Activated CD4-positive, alpha-beta T cell treated with anti-CD3 and anti-CD28 coated beads, Interleukin-2, Interleukin-4, amounts not matched to agents 100 ng/mL and 50 ng/mL, durations not matched to agents 16 hours and 8 hours (primary cell): ENCODE results near the gene OXSR1.
"Not testable (repeated sequence)": the region's sequence is repeated elsewhere in the genome, so short reads cannot be mapped to it uniquely, and the experiment has no call there.

ENCODE experiments used
- DNase-seq: peaks from one replicate; pipeline ENCODE4 v3.0.0-alpha.2; 2020; ENCODE audit warnings: low spot score

The OXSR1 gene

DNA sequence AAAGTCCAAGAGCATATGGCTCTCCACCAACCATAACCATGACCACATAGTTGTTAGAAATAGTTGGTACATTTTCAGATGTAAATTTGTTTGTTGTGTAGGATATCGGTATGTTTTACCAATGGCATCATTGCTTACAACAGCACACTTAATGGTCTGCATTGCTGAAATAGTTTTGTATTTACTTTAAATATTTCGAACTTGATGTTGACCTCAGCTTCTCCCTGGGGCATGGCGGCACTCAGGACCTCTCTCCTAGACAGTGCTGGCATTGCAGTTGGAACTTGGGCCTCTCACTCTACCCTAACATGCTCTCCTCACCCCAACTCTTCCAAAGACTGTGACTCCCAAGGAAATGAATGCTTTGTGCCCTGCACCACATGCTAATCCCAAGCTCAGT, 105.3 kb downstream of the OXSR1 start:
- no peak for DNase-seq

GRCh38 chr3:38271553-38271952, 106.2 kb downstream of the OXSR1 start:
- no peak for DNase-seq

- DNase-seq, result no peak
These were observed 109.7 kb downstream of the OXSR1 start for GRCh38 chr3:38274864-38275649.

DNA sequence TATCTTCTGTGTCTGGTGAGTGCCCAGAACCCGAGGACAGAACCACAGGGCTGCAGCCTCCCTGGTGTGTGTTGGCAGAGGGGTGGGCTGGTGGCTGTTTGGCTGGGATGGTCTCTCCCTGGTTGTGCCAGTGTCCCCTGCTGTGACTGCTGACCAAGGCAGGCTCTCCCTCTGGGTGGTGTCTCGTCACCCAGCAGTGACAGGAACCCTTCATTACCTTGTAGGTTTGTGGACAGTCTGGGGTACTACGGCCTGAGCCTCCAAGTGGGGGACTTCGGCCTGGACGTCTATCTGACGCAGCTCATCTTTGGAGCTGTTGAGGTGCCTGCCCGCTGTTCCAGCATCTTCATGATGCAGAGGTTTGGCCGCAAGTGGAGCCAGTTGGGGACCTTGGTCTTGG, 110.3 kb downstream of the OXSR1 start:
- no peak for DNase-seq

DNA sequence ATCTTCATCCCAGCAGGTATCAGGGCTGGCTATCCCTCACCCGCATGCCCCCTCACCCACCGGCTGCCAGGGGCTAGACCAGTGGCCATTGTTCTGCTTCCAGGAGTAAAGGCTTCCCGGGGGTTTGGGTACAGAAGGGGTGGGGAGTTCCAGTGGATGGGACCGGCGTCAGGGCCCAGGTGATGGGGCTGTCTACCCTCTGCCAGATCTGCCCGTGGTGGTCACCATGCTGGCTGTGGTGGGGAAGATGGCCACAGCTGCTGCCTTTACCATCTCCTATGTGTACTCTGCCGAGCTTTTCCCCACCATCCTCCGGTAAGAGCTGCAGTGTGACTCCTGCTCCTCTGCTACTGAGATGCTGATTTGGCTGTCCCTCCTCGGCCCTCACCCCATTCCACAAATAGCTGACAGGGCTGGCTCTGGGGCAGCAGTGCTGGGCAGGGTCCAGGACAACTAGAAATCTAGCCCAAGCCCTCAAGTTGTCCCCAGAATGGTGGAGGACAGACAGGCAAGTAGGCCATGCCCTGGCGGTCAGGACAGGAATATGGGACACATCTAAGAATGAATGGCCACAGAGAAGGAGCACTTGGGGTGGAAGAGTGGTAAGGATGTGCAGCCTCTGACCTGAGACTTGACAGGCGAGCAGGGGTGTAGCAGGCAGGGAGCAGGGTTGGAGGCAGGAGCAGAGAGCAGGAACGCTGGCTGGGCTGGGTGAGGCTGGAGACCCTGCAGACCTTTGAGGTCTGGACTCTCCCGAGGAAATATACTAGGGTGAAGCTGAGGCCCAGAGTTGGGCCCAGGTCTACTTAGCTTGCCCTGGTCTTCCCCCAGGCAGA, 111.0 kb downstream of the OXSR1 start:
- DNase-seq, result no peak

GRCh38 chr3:38276917-38277630, 111.7 kb downstream of the OXSR1 start:
- DNase-seq, result no peak

GRCh38 chr3:38278841-38279240, 113.5 kb downstream of the OXSR1 start:
- DNase-seq, result no peak

- no peak for DNase-seq
These were observed 116.8 kb downstream of the OXSR1 start, which contains the start of gene SLC22A14 for GRCh38 chr3:38281895-38282686. TSS of gene SLC22A14 (plus strand) at chr3:38282294. CDS start at chr3:38306027, 23,733 bp downstream.

DNA sequence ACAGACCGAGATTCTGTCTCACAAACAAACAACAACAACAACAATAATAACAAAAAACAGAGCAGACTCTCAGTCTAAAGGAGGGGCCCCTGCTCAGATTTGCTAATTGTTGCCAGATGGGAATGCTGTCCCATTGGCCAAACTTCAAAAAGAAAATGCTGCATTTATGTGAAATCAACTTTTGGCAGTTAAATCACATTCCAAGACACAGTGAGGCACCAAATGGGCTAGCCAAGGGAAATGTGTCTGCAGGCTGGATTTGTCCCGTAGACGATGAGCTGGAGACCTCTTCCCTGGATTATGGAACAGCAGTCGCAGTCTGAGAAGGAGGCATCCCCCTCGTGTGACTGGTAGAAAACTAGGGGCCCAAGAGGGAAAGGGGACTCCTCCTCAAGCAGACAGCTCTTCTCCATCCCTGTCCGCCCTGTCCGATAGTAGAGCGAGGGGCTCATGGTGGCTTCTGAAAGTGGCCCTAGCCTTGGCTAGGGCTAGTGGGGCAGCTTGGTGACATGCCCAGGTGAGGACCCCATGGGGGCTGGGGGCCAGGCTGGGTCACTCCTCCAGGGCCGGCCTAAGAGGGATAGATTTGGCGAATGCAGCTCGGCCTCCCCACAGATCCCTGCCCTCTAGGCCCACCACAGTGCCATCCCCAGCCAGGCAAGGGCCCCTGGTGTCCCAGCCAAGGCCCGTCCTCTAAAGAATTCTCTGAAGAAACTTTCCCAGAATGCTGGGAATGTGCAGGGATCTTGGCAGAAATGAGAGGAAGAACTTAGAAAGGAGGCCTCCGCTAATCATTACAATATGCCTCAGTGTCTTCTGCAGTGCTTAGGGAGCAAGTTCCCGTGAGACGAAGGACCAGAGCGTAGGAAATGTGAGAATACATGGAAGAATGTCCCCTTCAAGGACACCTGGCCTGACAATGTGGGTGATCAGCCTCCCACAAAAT, 118.7 kb downstream of the OXSR1 start:
- DNase-seq, result no peak

DNA sequence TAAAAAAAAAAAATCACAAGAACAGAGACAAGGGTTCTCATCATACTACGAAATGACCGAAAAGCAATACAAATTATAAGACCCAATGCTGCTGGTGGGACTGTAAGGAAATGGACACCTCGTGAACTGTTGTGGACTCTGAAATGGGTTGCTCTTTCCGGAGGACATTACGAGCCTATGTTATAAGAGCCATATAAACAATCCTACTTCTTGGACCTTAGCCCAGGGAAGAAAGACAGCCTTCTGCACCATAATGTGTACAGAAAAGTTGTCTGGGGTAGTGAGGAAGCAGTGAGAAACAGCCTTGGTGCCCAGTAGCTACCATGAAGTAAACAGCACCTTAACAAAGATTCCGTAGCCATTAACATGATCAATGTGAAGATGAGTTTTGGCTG, 119.4 kb downstream of the OXSR1 start:
- DNase-seq, result no peak

- not testable (repeated sequence) for DNase-seq
These were observed 124.2 kb downstream of the OXSR1 start for GRCh38 chr3:38289286-38290217.

DNA sequence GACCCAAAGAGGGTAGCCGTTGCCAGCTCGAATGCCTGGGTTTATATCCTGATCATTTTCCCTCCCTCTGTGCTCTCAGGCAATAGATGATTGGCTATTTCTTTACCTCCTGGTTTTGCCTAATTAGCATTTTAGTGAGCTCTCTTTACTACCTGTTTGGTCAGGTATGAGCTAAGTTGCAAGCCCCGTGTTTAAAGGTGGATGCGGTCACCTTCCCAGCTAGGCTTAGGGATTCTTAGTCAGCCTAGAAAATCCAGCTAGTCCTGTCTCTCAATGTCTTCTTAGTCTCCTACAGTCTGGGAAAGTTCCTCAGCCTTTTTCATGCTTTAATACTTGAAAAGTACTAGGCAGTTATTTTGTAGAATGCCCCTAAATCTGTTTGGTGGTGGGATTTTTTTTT, 131.7 kb downstream of the OXSR1 start:
- not testable (repeated sequence) for DNase-seq

- no peak for DNase-seq
These were observed 132.2 kb downstream of the OXSR1 start for GRCh38 chr3:38297537-38297936.

- DNase-seq, result no peak
These were observed 132.8 kb downstream of the OXSR1 start for GRCh38 chr3:38297947-38298711.
